HepG2 (cell line): ENCODE measurements around the gene FAM169A. TPM values are rescaled to one million over a fixed set of nuclear protein-coding genes. Genes with fewer than 3 reads are reported as not detected.
A peak's percentile ranks its signal among the peaks of the same experiment; 100 is the strongest.

Source experiments
- ERF ChIP-seq: IDR thresholded peaks from 2 replicates; pipeline ENCODE4 v1.6.1; 2018; ENCODE audit warnings: missing biosample characterization, missing genetic modification reagents
- FOSL2 ChIP-seq: sonication (generic); formaldehyde crosslinking; IDR thresholded peaks from 2 replicates; pipeline ENCODE4 v1.4.0; 2020; ENCODE audit warnings: missing genetic modification reagents
- GABPA ChIP-seq, 2 experiments: IDR thresholded peaks; 2 replicates each; pipeline ENCODE4 v1.6.1; 2011 to 2016; ENCODE audit warnings: low read depth in 2 of 2, low read length in 1 of 2, missing biosample characterization in 1 of 2, missing genetic modification characterization in 1 of 2
- HOXA5 ChIP-seq: sonication (generic); formaldehyde crosslinking; IDR thresholded peaks from 2 replicates; pipeline ENCODE4 v1.4.0; 2020; ENCODE audit warnings: missing genetic modification reagents
- IRX3 ChIP-seq: sonication (generic); formaldehyde crosslinking; IDR thresholded peaks from 2 replicates; pipeline ENCODE4 v1.8.1; 2023; ENCODE audit warnings: mild to moderate bottlenecking, low read depth, missing genetic modification reagents, borderline replicate concordance
- KDM5B ChIP-seq: sonication (generic); formaldehyde crosslinking; IDR thresholded peaks from 2 replicates; pipeline ENCODE4 v1.4.0; 2020; ENCODE audit warnings: missing genetic modification reagents, mild to moderate bottlenecking, borderline replicate concordance
- MXD1 ChIP-seq: sonication (generic); formaldehyde crosslinking; IDR thresholded peaks from 2 replicates; pipeline ENCODE4 v1.4.0; 2020; ENCODE audit warnings: mild to moderate bottlenecking, missing genetic modification reagents
- MYPOP ChIP-seq: sonication (generic); formaldehyde crosslinking; IDR thresholded peaks from 2 replicates; pipeline ENCODE4 v1.8.1; 2023; ENCODE audit warnings: mild to moderate bottlenecking, moderate library complexity, missing genetic modification reagents
- PHF21A ChIP-seq: sonication (generic); formaldehyde crosslinking; IDR thresholded peaks from 2 replicates; pipeline ENCODE4 v1.5.0; 2020; ENCODE audit warnings: mild to moderate bottlenecking, missing genetic modification reagents
- SATB2 ChIP-seq: sonication (generic); formaldehyde crosslinking; IDR thresholded peaks from 2 replicates; pipeline ENCODE4 v1.5.0; 2020; ENCODE audit warnings: missing genetic modification reagents
- SOX5 ChIP-seq: IDR thresholded peaks from 2 replicates; pipeline ENCODE4 v1.6.1; 2016; ENCODE audit warnings: borderline replicate concordance
- ZBTB37 ChIP-seq: sonication (generic); formaldehyde crosslinking; IDR thresholded peaks from 2 replicates; pipeline ENCODE4 v1.4.0; 2020; ENCODE audit warnings: mild to moderate bottlenecking, missing genetic modification reagents
- ZNF18 ChIP-seq: sonication (generic); formaldehyde crosslinking; IDR thresholded peaks from 2 replicates; pipeline ENCODE4 v1.8.0; 2022; ENCODE audit warnings: mild to moderate bottlenecking, missing genetic modification reagents; ENCODE audit not compliant: insufficient replicate concordance
- ZNF333 ChIP-seq: sonication (generic); formaldehyde crosslinking; IDR thresholded peaks from 2 replicates; pipeline ENCODE4 v1.4.0; 2020; ENCODE audit warnings: mild to moderate bottlenecking, missing genetic modification reagents, borderline replicate concordance
- ZNF574 ChIP-seq: sonication (generic); formaldehyde crosslinking; IDR thresholded peaks from 2 replicates; pipeline ENCODE4 v1.4.0; 2020; ENCODE audit warnings: missing genetic modification reagents
- ZNF777 ChIP-seq: sonication (generic); formaldehyde crosslinking; IDR thresholded peaks from 2 replicates; pipeline ENCODE4 v1.4.0; 2020; ENCODE audit warnings: missing genetic modification reagents
- ZNF83 ChIP-seq: sonication (generic); formaldehyde crosslinking; IDR thresholded peaks from 2 replicates; pipeline ENCODE4 v1.4.0; 2020; ENCODE audit warnings: missing genetic modification reagents, mild to moderate bottlenecking, borderline replicate concordance
- polyA plus RNA-seq, 8 experiments: library from polyadenylated mRNA; depleted of rRNA in 3 of 8; stranded (reverse) in 7 of 8; unstranded in 1 of 8; fragments of >200 nt; fragmentation: Illumina TruSeq in 4 of 8; extraction: Trizol in 4 of 8; gene quantifications; 2 replicates each; pipeline versions ENCODE4 v1.2.1 to v1.2.3, GENCODE V29; 2011 to 2016; ENCODE audit warnings: low read depth in 4 of 8, missing spikeins in 1 of 8, mixed read lengths in 1 of 8; ENCODE audit not compliant: insufficient read depth in 1 of 8
- total RNA-seq, 5 experiments: library from RNA; depleted of rRNA; stranded (reverse); fragments of >200 nt; fragmentation: Illumina TruSeq; extraction: Trizol; gene quantifications; 2 replicates each; pipeline ENCODE4 v1.2.3, GENCODE V29; 2016; ENCODE audit warnings: low read depth in 1 of 5

FAM169A gene
- total and polyA plus RNA-seq, 2 of the 13 experiments (the other 11 are each of a cell fraction or from before 2014, with no cell fraction given): 21.1 to 110 TPM

GRCh38 chr5:74866596-74867162, 492 bp upstream of the FAM169A start (continued):
- 0 out of 2 replicates have a peak, but pooled peaks have one; percentile 3 for TF ChIP-seq ZNF777
- no peak for TF ChIP-seq ZBTB37 (CRISPR knock-in tag)
- peak; percentile 63 for TF ChIP-seq ZNF18 (CRISPR knock-in tag)
- TF ChIP-seq HOXA5 (CRISPR knock-in tag): peak; percentile 52; the same call in 1 of the 2 replicates
- TF ChIP-seq MXD1 (CRISPR knock-in tag): no peak
- peak; percentile 59 for TF ChIP-seq FOSL2
- peak; percentile 14; the same call in 1 of the 2 replicates for TF ChIP-seq ZNF574 (CRISPR knock-in tag)
- no peak; the same call in 1 of the 2 replicates for TF ChIP-seq IRX3 (CRISPR knock-in tag)
- TF ChIP-seq ERF (CRISPR knock-in tag): peak; percentile 58; the same call in 1 of the 2 replicates
- TF ChIP-seq ZNF333 (CRISPR knock-in tag): peak; percentile 55; the same call in 1 of the 2 replicates
- peak; percentile 67; the same call in 1 of the 2 replicates for TF ChIP-seq ZNF83 (CRISPR knock-in tag)
- TF ChIP-seq SOX5 (CRISPR knock-in tag): peak; percentile 80; the same call in 1 of the 2 replicates
- TF ChIP-seq PHF21A (CRISPR knock-in tag): peak; percentile 93
- TF ChIP-seq MYPOP (CRISPR knock-in tag): peak; percentile 45; the same call in 1 of the 2 replicates
- peak; percentile 25; the same call in 1 of the 2 replicates for TF ChIP-seq GABPA (IDR thresholded peaks at IDR 0.05; ENCODE audit: low read depth, low read length)
- TF ChIP-seq GABPA (CRISPR knock-in tag; IDR thresholded peaks at IDR 0.05; ENCODE audit: low read depth): peak; percentile 71
- peak; percentile 57; the same call in 1 of the 2 replicates for TF ChIP-seq KDM5B
- TF ChIP-seq SATB2 (CRISPR knock-in tag): 0 out of 2 replicates have a peak, but pooled peaks have one; percentile 34
